ENCODE measurements around the gene SERPINB12.
A peak's percentile ranks its signal among the peaks of the same experiment; 100 is the strongest.

The SERPINB12 gene

GRCh38 chr18:63551769-63552168 is 9.6 kb downstream of the SERPINB12 start:
- no peak for DNase-seq (ENCODE audit: low spot score)

- DNase-seq (ENCODE audit: low spot score) = no peak
Observed at GRCh38 chr18:63552581-63552980, 10.4 kb downstream of the SERPINB12 start.

GRCh38 chr18:63553081-63553480 is 10.9 kb downstream of the SERPINB12 start:
- DNase-seq (ENCODE audit: low spot score) = no peak

GRCh38 chr18:63559567-63560491 is 17.7 kb downstream of the SERPINB12 start:
- DNase-seq (ENCODE audit: low spot score) = no peak

- no peak for DNase-seq (ENCODE audit: low spot score)
Observed at GRCh38 chr18:63562284-63562683, 20.1 kb downstream of the SERPINB12 start.

GRCh38 chr18:63564021-63564420 is 21.9 kb downstream of the SERPINB12 start:
- no peak for DNase-seq (ENCODE audit: low spot score)

GRCh38 chr18:63564561-63564960 is 22.4 kb downstream of the SERPINB12 start:
- DNase-seq (ENCODE audit: low spot score) = no peak

GRCh38 chr18:63567276-63567675 is 25.1 kb downstream of the SERPINB12 start:
- no peak for DNase-seq (ENCODE audit: low spot score)

GRCh38 chr18:63567825-63568224 is 25.7 kb downstream of the SERPINB12 start:
- DNase-seq (ENCODE audit: low spot score) = no peak

- no peak for DNase-seq (ENCODE audit: low spot score)
Observed at GRCh38 chr18:63570721-63571120, 28.6 kb downstream of the SERPINB12 start.

GRCh38 chr18:63575681-63576080 is 33.5 kb downstream of the SERPINB12 start:
- DNase-seq (ENCODE audit: low spot score) = no peak

GRCh38 chr18:63578357-63578958 is 36.3 kb downstream of the SERPINB12 start:
- peak; percentile 50 for DNase-seq (ENCODE audit: low spot score)

- DNase-seq (ENCODE audit: low spot score) = no peak
Observed at GRCh38 chr18:63579616-63580015, 37.4 kb downstream of the SERPINB12 start.

- no peak for DNase-seq (ENCODE audit: low spot score)
Observed at GRCh38 chr18:63585988-63586387, 43.8 kb downstream of the SERPINB12 start.

- no peak for DNase-seq (ENCODE audit: low spot score)
Observed at GRCh38 chr18:63586431-63586830, 44.3 kb downstream of the SERPINB12 start.

GRCh38 chr18:63586966-63587365 is 44.8 kb downstream of the SERPINB12 start, which contains the start of gene SERPINB13:
SERPINB13 (plus strand) TSS chr18:63587343; CDS start chr18:63588668, 1,325 bp downstream.
- no peak for DNase-seq (ENCODE audit: low spot score)

- DNase-seq (ENCODE audit: low spot score) = no peak
Observed at GRCh38 chr18:63588909-63589308, 46.7 kb downstream of the SERPINB12 start.

- no peak for DNase-seq (ENCODE audit: low spot score)
Observed at GRCh38 chr18:63590373-63590772, 48.2 kb downstream of the SERPINB12 start.

GRCh38 chr18:63590966-63591695 is 49.0 kb downstream of the SERPINB12 start:
- no peak for DNase-seq (ENCODE audit: low spot score)

- DNase-seq (ENCODE audit: low spot score) = no peak
Observed at GRCh38 chr18:63591725-63592124, 49.6 kb downstream of the SERPINB12 start.

- no peak for DNase-seq (ENCODE audit: low spot score)
Observed at GRCh38 chr18:63592471-63592870, 50.3 kb downstream of the SERPINB12 start.

- no peak for DNase-seq (ENCODE audit: low spot score)
Observed at GRCh38 chr18:63596964-63597363, 54.8 kb downstream of the SERPINB12 start.

- DNase-seq (ENCODE audit: low spot score) = no peak
Observed at GRCh38 chr18:63603355-63603754, 61.2 kb downstream of the SERPINB12 start.
